Activated CD4-positive, alpha-beta memory T cell treated with anti-CD3 and anti-CD28 coated beads for 36 hours (primary cell): Measurements from ENCODE around the gene IP6K1. TPM values are rescaled to one million over a fixed set of nuclear protein-coding genes. Genes with fewer than 3 reads are reported as not detected.

Experiments used
- CTCF ChIA-PET: fragments of 350-600 bp; sonication (Branson Sonifier 250); formaldehyde crosslinking; loops from one replicate; lab custom pipeline; 2021; ENCODE audit warnings: antibody characterized with exemption, inconsistent platforms; lab: Charles Lee
- POLR2A ChIA-PET: fragments of 350-600 bp; sonication (Branson Sonifier 250); formaldehyde crosslinking; loops from one replicate; lab custom pipeline; 2021; ENCODE audit warnings: antibody characterized with exemption; lab: Charles Lee
- DNase-seq: peaks from one replicate; pipeline ENCODE4 v3.0.0-alpha.2; 2020
- H3K27ac Mint-ChIP-seq: one replicate; pipeline ENCODE4 v1.8.0; 2021; ENCODE audit warnings: mixed read lengths
- H3K27me3 Mint-ChIP-seq: one replicate; pipeline ENCODE4 v1.8.0; 2021; ENCODE audit warnings: mixed read lengths
- H3K36me3 Mint-ChIP-seq: one replicate; pipeline ENCODE4 v1.8.0; 2021; ENCODE audit warnings: mixed read lengths
- H3K4me1 Mint-ChIP-seq: one replicate; pipeline ENCODE4 v1.8.0; 2021; ENCODE audit warnings: low read depth, mixed read lengths
- H3K4me3 Mint-ChIP-seq: one replicate; pipeline ENCODE4 v1.8.0; 2021; ENCODE audit warnings: mild to moderate bottlenecking, mixed read lengths
- H3K9me3 Mint-ChIP-seq: one replicate; pipeline ENCODE4 v1.8.0; 2021; ENCODE audit warnings: mixed read lengths
- intact Hi-C: fragments of 100-400 bp; cut with micrococcal nuclease; formaldehyde crosslinking; loops from one replicate; pipeline ENCODE4 v1.15.1; 2023
- total RNA-seq, 2 experiments: library from RNA; stranded (reverse); gene quantifications; one replicate each; pipeline ENCODE4 v1.2.3, GENCODE V29; 2021

Gene IP6K1
- total RNA-seq, 2 experiments from 2014 or later = 28.8 to 29.3 TPM

- Mint-ChIP-seq H3K27me3 (no peaks in the 10 kb centered on the region), H3K4me1 (peaks cover 38% of the 10 kb centered on the region), H3K4me3 (peak overlapping the region; percentile 96), H3K9me3 (no peaks in the 10 kb centered on the region), H3K36me3 (peaks cover 27% of the 10 kb centered on the region), H3K27ac (peak overlapping the region; percentile 98)
- no peak for DNase-seq
- ChIA-PET POLR2A (interaction anchor here (1.3 kb wide), 1 partner anchor 182 kb away, joined by 3 read pairs; no protein-coding TSS in a partner anchor), CTCF (interaction anchor here (1.5 kb wide), 1 partner anchor 117 kb away, joined by 4 read pairs; no protein-coding TSS in a partner anchor)
- intact Hi-C loops = no loop called here
Observed at GRCh38 chr3:49721896-49722781, 64.2 kb downstream of the IP6K1 start.

- ChIA-PET POLR2A (interaction anchor here (1.3 kb wide), 1 partner anchor 182 kb away, joined by 3 read pairs; no protein-coding TSS in a partner anchor), CTCF (interaction anchor here (0.9 kb wide), 1 partner anchor 182 kb away, joined by 4 read pairs; no protein-coding TSS in a partner anchor)
- Mint-ChIP-seq H3K36me3 (peaks cover 27% of the 10 kb centered on the region), H3K27me3 (no peaks in the 10 kb centered on the region), H3K4me1 (peaks cover 38% of the 10 kb centered on the region), H3K4me3 (no peak overlapping the region), H3K27ac (no peak overlapping the region), H3K9me3 (no peaks in the 10 kb centered on the region)
- intact Hi-C loops = no loop called here
- no peak for DNase-seq
Observed at GRCh38 chr3:49721596-49721895, 64.8 kb downstream of the IP6K1 start.

GRCh38 chr3:49720855-49721595, 65.3 kb downstream of the IP6K1 start:
- Mint-ChIP-seq H3K27ac (no peak overlapping the region), H3K36me3 (peaks cover 27% of the 10 kb centered on the region), H3K4me1 (peaks cover 38% of the 10 kb centered on the region), H3K27me3 (no peaks in the 10 kb centered on the region), H3K9me3 (no peaks in the 10 kb centered on the region), H3K4me3 (no peak overlapping the region)
- CTCF ChIA-PET = interaction anchor here (0.9 kb wide), 1 partner anchor 181 kb away, joined by 4 read pairs; no protein-coding TSS in a partner anchor
- POLR2A ChIA-PET = interaction anchor here (0.8 to 1.3 kb wide), 2 partner anchors 9 to 181 kb away, joined by 3 read pairs; no protein-coding TSS in a partner anchor
- no peak for DNase-seq
- intact Hi-C loops = no loop called here

GRCh38 chr3:49719214-49719884, 67.0 kb downstream of the IP6K1 start, which contains the start of gene AMIGO3:
AMIGO3 (minus strand) TSS chr3:49719684; CDS start chr3:49719465, 219 bp downstream.
- Mint-ChIP-seq H3K4me3 (peak within 1 kb of the TSS; percentile 76), H3K9me3 (no peaks in the 10 kb centered on the region), H3K27ac (peak within 1 kb of the TSS; percentile 38), H3K27me3 (no peaks in the 10 kb centered on the region), H3K4me1 (peaks cover 35% of the 10 kb centered on the region), H3K36me3 (peaks cover 27% of the 10 kb centered on the region)
- ChIA-PET POLR2A (interaction anchor here (1.1 kb wide), 1 partner anchor 86 kb away, joined by 3 read pairs; no protein-coding TSS in a partner anchor), CTCF (interaction anchor here (0.6 to 2.3 kb wide), 8 partner anchors 10 to 1156 kb away, joined by 3 to 8 read pairs (median 4); partner anchors contain the start of genes MST1 and RNF123)
- intact Hi-C loops = loop anchor here (5.0 kb wide), 1 partner anchor 138 kb away; the partner anchor contains the start of gene TRAIP
- peak; percentile 94 for DNase-seq

GRCh38 chr3:49718858-49719213, 67.5 kb downstream of the IP6K1 start:
- no peaks in the 10 kb centered on the region for H3K9me3 Mint-ChIP-seq
- intact Hi-C loops = loop anchor here (5.0 kb wide), 1 partner anchor 138 kb away; the partner anchor contains the start of gene TRAIP
- no peak for DNase-seq
- no peaks in the 10 kb centered on the region for H3K27me3 Mint-ChIP-seq
- POLR2A ChIA-PET = interaction anchor here (1.1 kb wide), 1 partner anchor 87 kb away, joined by 3 read pairs; no protein-coding TSS in a partner anchor
- H3K4me3 Mint-ChIP-seq = peak overlapping the region; percentile 76
- peak overlapping the region; percentile 38 for H3K27ac Mint-ChIP-seq
- H3K4me1 Mint-ChIP-seq = peaks cover 33% of the 10 kb centered on the region
- peaks cover 27% of the 10 kb centered on the region for H3K36me3 Mint-ChIP-seq
- CTCF ChIA-PET = interaction anchor here (1.2 to 2.3 kb wide), 5 partner anchors 10 to 179 kb away, joined by 3 to 8 read pairs (median 5); no protein-coding TSS in a partner anchor

GRCh38 chr3:49717959-49718857, 68.1 kb downstream of the IP6K1 start:
- no peaks in the 10 kb centered on the region for H3K9me3 Mint-ChIP-seq
- no peaks in the 10 kb centered on the region for H3K27me3 Mint-ChIP-seq
- peaks cover 25% of the 10 kb centered on the region for H3K36me3 Mint-ChIP-seq
- no peak for DNase-seq
- peak overlapping the region; percentile 8 for H3K27ac Mint-ChIP-seq
- H3K4me1 Mint-ChIP-seq = peaks cover 32% of the 10 kb centered on the region
- CTCF ChIA-PET = interaction anchor here (0.8 to 2.3 kb wide), 5 partner anchors 11 to 178 kb away, joined by 3 to 8 read pairs (median 5); no protein-coding TSS in a partner anchor
- intact Hi-C loops = loop anchor here (5.0 kb wide), 1 partner anchor 139 kb away; the partner anchor contains the start of gene TRAIP
- peak overlapping the region; percentile 76 for H3K4me3 Mint-ChIP-seq
- POLR2A ChIA-PET = interaction anchor here (0.7 to 1.1 kb wide), 2 partner anchors 10 to 87 kb away, joined by 3 to 4 read pairs; no protein-coding TSS in a partner anchor

GRCh38 chr3:49717211-49717958, 69.0 kb downstream of the IP6K1 start:
- Mint-ChIP-seq H3K27me3 (no peaks in the 10 kb centered on the region), H3K9me3 (no peaks in the 10 kb centered on the region), H3K36me3 (peaks cover 19% of the 10 kb centered on the region), H3K4me1 (peaks cover 25% of the 10 kb centered on the region), H3K27ac (no peak overlapping the region), H3K4me3 (no peak overlapping the region)
- intact Hi-C loops = loop anchor here (5.0 kb wide), 1 partner anchor 140 kb away; the partner anchor contains the start of gene TRAIP
- DNase-seq = no peak
- CTCF ChIA-PET = interaction anchor here (0.8 kb wide), 1 partner anchor 14 kb away, joined by 3 read pairs; no protein-coding TSS in a partner anchor
- POLR2A ChIA-PET = no interaction called here

GRCh38 chr3:49716691-49717210, 69.6 kb downstream of the IP6K1 start:
- DNase-seq = no peak
- peaks cover 15% of the 10 kb centered on the region for H3K36me3 Mint-ChIP-seq

GRCh38 chr3:49716169-49716568, 70.2 kb downstream of the IP6K1 start:
- Mint-ChIP-seq H3K36me3 (peaks cover 12% of the 10 kb centered on the region), H3K4me3 (no peak overlapping the region), H3K27ac (no peak overlapping the region), H3K27me3 (no peaks in the 10 kb centered on the region), H3K9me3 (no peaks in the 10 kb centered on the region), H3K4me1 (peaks cover 20% of the 10 kb centered on the region)
- intact Hi-C loops = loop anchor here (5.0 kb wide), 1 partner anchor 141 kb away; the partner anchor contains the start of gene TRAIP
- DNase-seq = no peak
- POLR2A ChIA-PET = no interaction called here
- CTCF ChIA-PET = interaction anchor here (0.8 kb wide), 1 partner anchor 176 kb away, joined by 3 read pairs; no protein-coding TSS in a partner anchor

More at GRCh38 chr3:49716691-49717210, 69.6 kb downstream of the IP6K1 start:
- intact Hi-C loops = loop anchor here (5.0 kb wide), 1 partner anchor 141 kb away; the partner anchor contains the start of gene TRAIP
- no peak overlapping the region for H3K27ac Mint-ChIP-seq
- no peaks in the 10 kb centered on the region for H3K27me3 Mint-ChIP-seq
- CTCF ChIA-PET = no interaction called here
- no peaks in the 10 kb centered on the region for H3K9me3 Mint-ChIP-seq
- peaks cover 22% of the 10 kb centered on the region for H3K4me1 Mint-ChIP-seq
- H3K4me3 Mint-ChIP-seq = no peak overlapping the region
- POLR2A ChIA-PET = no interaction called here
